Skeletal muscle tissue (tissue), 4 donors: ENCODE measurements around the gene MT2A. TPM values are rescaled to one million over a fixed set of nuclear protein-coding genes. Genes with fewer than 3 reads are reported as not detected.

Experiments
- H3K27ac ChIP-seq: one replicate; pipeline ENCODE4 v1.7.0; 2013; ENCODE audit warnings: mild to moderate bottlenecking, low read depth, low read length, inconsistent platforms
- H3K27me3 ChIP-seq, 3 donors: one replicate each; pipeline ENCODE4 v1.7.0; 2013; ENCODE audit warnings: low read length in 3 of 3; ENCODE audit not compliant: control insufficient read depth in 3 of 3, insufficient read depth in 3 of 3
- H3K36me3 ChIP-seq, 3 donors: one replicate each; pipeline ENCODE4 v1.7.0; 2013; ENCODE audit warnings: low read length in 3 of 3; ENCODE audit not compliant: control insufficient read depth in 3 of 3, insufficient read depth in 3 of 3
- H3K4me1 ChIP-seq, 3 donors: one replicate each; pipeline ENCODE4 v1.7.0; 2013; ENCODE audit warnings: low read length in 3 of 3, mild to moderate bottlenecking in 3 of 3; ENCODE audit not compliant: control insufficient read depth in 3 of 3, insufficient read depth in 3 of 3
- H3K4me3 ChIP-seq, 3 donors: one replicate each; pipeline ENCODE4 v1.7.0; 2013; ENCODE audit warnings: low read length in 3 of 3
- H3K9ac ChIP-seq, 3 donors: one replicate each; pipeline ENCODE4 v1.7.0; 2013; ENCODE audit warnings: low read length in 3 of 3, mild to moderate bottlenecking in 3 of 3, moderate library complexity in 2 of 3, low read depth in 1 of 3
- H3K9me3 ChIP-seq, 3 donors: one replicate each; pipeline ENCODE4 v1.7.0; 2013; ENCODE audit warnings: low read length in 3 of 3; ENCODE audit not compliant: control insufficient read depth in 3 of 3
- total RNA-seq: library from RNA; depleted of rRNA; stranded (reverse); fragments of >200 nt; gene quantifications from one replicate; pipeline ENCODE4 v1.2.3, GENCODE V29; 2014
- donor health status: Osteomylitis.

Gene MT2A
- total RNA-seq, 1 donor from 2014 or later = 2.1 TPM

DNA sequence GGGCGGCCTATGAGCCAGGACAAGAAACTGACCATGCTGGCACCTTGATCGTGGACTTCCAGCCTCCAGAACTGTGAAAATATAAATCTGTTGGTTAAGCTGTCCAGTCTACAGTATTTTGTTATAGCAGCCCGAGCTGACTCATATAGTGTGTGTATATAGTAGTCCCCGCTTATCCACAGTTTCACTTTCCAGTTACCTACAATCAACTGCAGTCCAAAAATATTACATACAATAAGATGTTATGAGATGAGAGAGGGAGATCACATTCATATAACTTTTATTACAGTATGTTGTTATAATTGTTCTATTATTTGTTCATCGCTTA is 14.1 kb upstream of the MT2A start:
- H3K36me3 ChIP-seq = no peaks in the 10 kb centered on the region
- peaks cover 4 to 12% (median 10%) of the 10 kb centered on the region in 3 donors for H3K4me1 ChIP-seq
- no peak overlapping the region for H3K27ac ChIP-seq
- H3K9me3 ChIP-seq = no peaks in the 10 kb centered on the region
- peaks cover 11 to 13% (median 13%) of the 10 kb centered on the region in 3 donors for H3K27me3 ChIP-seq
- H3K4me3 ChIP-seq = no peak overlapping the region
- H3K9ac ChIP-seq = no peak overlapping the region

DNA sequence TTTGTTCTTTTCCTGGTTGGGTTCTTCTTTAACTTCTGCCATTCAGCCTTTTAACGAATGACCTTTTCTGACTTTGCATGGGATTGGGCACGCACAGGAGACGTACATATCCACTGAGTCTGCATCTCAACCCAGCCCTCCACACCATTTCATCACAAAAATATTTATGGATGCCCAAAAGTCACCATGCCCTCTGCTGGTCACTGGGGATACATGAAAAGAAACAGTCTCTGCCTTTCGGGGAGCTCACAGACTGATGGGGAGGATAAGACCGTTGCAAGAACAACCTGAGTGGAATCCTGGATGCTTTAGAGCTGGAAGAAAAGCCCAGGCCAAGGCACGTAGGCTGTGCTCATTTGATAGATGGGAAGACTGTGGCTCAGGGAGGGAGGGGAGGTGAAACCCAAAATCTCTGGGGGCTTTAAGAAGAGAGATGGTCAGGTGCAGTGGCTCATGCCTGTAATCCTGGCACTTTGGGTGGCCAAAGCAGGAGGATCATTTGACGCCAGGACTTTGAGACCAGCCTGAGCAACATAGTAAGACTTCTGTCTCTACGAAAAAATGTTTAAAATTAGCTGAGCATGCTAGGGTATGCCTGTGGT is 7.9 kb upstream of the MT2A start:
- H3K27me3 ChIP-seq = no peaks in the 10 kb centered on the region
- H3K4me3 ChIP-seq = no peak overlapping the region
- H3K27ac ChIP-seq = no peak overlapping the region
- H3K4me1 ChIP-seq = peaks cover 5 to 19% (median 18%) of the 10 kb centered on the region in 3 donors
- H3K9me3 ChIP-seq = no peaks in the 10 kb centered on the region
- no peak overlapping the region for H3K9ac ChIP-seq
- no peaks in the 10 kb centered on the region for H3K36me3 ChIP-seq

- no peak overlapping the region for H3K9ac ChIP-seq
- no peak overlapping the region for H3K27ac ChIP-seq
Observed at GRCh38 chr16:56601325-56601724, 7.1 kb upstream of the MT2A start.

DNA sequence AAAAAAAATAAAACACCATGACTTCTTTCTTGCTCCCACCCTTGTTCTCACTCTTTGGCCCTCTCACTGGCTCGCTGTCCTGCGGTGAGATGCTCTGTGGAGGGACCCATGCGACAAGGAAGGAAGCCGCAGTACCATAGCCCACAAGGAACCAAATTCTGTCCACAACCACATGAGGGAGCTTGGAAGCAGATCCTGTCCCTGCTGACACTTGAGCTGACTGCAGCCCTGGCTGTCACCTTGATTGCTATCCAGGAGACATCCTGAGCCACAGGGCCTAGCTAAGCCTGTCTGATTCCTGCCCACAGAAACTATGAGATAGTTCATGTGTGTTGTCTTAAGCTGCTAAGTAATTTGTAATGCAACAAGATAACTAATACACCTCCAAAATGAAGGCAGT is 4.8 kb upstream of the MT2A start:
- Histone ChIP-seq H3K9me3 (no peaks in the 10 kb centered on the region), H3K27ac (peak overlapping the region; percentile 39), H3K4me3 (no peak overlapping the region), H3K27me3 (no peaks in the 10 kb centered on the region), H3K36me3 (no peaks in the 10 kb centered on the region), H3K9ac (peak overlapping the region; percentile 23 to 67 (median 43)), H3K4me1 (peaks cover 33 to 50% (median 46%) of the 10 kb centered on the region in 3 donors)

More at GRCh38 chr16:56601325-56601724, 7.1 kb upstream of the MT2A start:
- no peaks in the 10 kb centered on the region for H3K36me3 ChIP-seq
- no peaks in the 10 kb centered on the region for H3K9me3 ChIP-seq
- H3K27me3 ChIP-seq = no peaks in the 10 kb centered on the region
- H3K4me1 ChIP-seq = peaks cover 13 to 27% (median 26%) of the 10 kb centered on the region in 3 donors
- no peak overlapping the region for H3K4me3 ChIP-seq

DNA sequence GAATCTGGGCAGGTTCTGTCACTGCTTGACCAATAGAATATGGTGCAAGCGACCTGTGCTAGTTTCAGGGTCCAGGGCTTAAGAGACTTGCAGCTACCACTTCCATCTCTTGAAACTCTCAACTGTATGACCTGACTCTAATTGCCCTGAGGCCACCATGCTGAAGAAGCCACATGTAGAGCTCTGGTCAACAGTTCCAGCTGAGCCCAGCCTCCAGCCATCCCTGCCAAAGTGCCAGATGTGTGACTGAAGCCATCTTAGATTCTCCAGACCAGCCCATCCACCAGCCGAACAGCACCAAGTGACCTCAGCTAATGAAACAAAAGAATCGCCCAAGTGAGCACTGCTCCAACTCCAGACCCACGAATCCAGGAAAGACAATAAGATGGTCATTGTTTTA is 3.4 kb upstream of the MT2A start:
- H3K9ac ChIP-seq = no peak overlapping the region
- H3K27me3 ChIP-seq = no peaks in the 10 kb centered on the region
- H3K36me3 ChIP-seq = no peaks in the 10 kb centered on the region
- no peaks in the 10 kb centered on the region for H3K9me3 ChIP-seq
- peaks cover 47 to 62% (median 59%) of the 10 kb centered on the region in 3 donors for H3K4me1 ChIP-seq
- H3K4me3 ChIP-seq = no peak overlapping the region
- no peak overlapping the region for H3K27ac ChIP-seq

- Histone ChIP-seq H3K27me3 (no peaks in the 10 kb centered on the region), H3K27ac (peak overlapping the region; percentile 98), H3K9me3 (no peaks in the 10 kb centered on the region), H3K36me3 (no peaks in the 10 kb centered on the region), H3K4me1 (peaks cover 52 to 67% (median 64%) of the 10 kb centered on the region in 3 donors), H3K9ac (peak overlapping the region; percentile 13 to 93 (median 70)), H3K4me3 (no peak overlapping the region)
Observed at GRCh38 chr16:56605475-56605874, 2.9 kb upstream of the MT2A start.

- Histone ChIP-seq H3K4me3 (peak overlapping the region in 2 of 3 donors; percentile 19 to 22), H3K9ac (peak overlapping the region; percentile 70 to 93 (median 81)), H3K27me3 (no peaks in the 10 kb centered on the region), H3K27ac (peak overlapping the region; percentile 98), H3K36me3 (no peaks in the 10 kb centered on the region), H3K9me3 (no peaks in the 10 kb centered on the region), H3K4me1 (peaks cover 58 to 73% (median 70%) of the 10 kb centered on the region in 3 donors)
Observed at GRCh38 chr16:56606071-56606475, 2.3 kb upstream of the MT2A start.

DNA sequence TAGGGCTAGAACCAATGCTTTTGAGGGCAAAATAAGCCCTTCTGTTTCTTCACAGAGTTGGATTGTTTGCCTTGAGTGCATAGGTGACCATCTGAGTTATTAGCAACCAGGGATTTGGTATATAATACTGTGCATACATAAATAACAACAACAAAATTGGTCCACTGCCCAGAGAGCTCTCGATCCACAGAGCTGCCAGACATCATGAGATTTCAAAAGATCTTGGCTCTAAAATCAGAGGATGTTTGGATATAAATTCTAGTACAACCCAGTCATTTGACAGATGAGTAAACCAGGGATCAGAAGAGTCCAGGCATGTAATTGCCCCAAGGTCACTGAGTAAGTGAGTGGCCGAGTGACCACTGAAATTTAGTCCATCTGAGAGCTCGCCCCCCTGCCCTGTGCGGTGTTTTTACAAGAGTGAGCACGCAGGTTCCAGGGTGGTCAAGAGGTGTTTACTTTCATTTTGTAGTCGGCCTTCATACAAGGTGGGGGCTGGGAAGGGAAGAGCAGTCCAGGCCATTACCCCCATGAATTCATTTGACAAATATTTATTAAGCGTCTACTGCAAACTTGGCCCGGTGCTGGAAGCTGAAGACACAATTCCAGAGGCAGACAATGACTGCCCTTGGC is 1.8 kb upstream of the MT2A start:
- Histone ChIP-seq H3K4me1 (peaks cover 63 to 78% (median 75%) of the 10 kb centered on the region in 3 donors), H3K9ac (peak overlapping the region; percentile 70 to 93 (median 81))

DNA sequence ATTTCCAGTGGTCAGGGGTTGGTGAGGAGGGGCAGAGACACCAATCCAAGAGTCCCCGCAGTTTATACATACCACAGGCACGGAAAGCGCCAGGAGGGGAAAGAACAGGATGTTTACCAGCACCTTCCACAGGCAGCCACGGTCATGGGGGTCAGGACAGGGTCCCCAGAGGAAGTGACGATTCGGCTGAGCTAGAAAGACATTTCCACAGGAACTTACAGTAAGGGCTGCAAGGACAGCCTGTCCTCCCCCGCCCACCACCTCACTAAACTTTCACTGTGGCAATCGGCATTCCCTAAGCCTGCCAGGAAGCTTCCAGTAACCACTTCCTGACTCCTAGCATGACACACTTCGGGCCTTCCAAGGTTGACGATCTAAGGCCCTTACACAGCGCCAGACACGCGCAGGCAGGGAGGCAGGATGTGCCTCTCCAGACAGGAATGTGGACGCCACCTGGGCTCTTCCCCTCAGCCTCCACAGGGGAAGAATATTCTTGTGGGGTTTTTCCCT is 1.2 kb upstream of the MT2A start:
- peaks cover 68 to 81% (median 79%) of the 10 kb centered on the region in 3 donors for H3K4me1 ChIP-seq

More for the DNA sequence above, 1.8 kb upstream of the MT2A start:
- no peaks in the 10 kb centered on the region for H3K36me3 ChIP-seq
- H3K4me3 ChIP-seq = peak overlapping the region; percentile 48 to 81 (median 63)
- no peaks in the 10 kb centered on the region for H3K27me3 ChIP-seq
- no peaks in the 10 kb centered on the region for H3K9me3 ChIP-seq
- peak overlapping the region; percentile 98 for H3K27ac ChIP-seq

DNA sequence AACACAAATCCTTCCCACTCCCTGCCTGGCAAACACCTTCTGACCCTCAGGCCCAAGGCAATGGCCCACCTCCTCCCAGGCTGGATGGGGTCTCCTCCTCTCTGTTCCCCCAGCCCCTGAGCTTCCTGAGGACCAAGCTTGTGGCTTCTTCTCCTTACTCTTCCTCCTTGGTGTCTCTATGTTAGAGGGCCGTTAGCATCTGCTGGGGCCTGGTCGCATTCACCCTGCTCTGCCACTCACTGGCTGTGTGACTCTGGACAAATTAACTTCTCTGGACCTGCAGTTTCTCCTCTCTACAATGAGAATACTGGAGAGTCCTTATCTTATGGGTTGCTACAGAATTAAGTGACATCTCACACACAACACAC is 725 bp upstream of the MT2A start:
- Histone ChIP-seq H3K36me3 (no peaks in the 10 kb centered on the region), H3K4me3 (peak overlapping the region; percentile 63 to 81 (median 65)), H3K4me1 (peaks cover 69 to 81% (median 81%) of the 10 kb centered on the region in 3 donors)

More for the DNA sequence above, 1.2 kb upstream of the MT2A start:
- no peaks in the 10 kb centered on the region for H3K36me3 ChIP-seq
- H3K9ac ChIP-seq = peak overlapping the region; percentile 70 to 93 (median 81)
- H3K9me3 ChIP-seq = no peaks in the 10 kb centered on the region
- peak overlapping the region; percentile 63 to 81 (median 65) for H3K4me3 ChIP-seq
- peak overlapping the region; percentile 98 for H3K27ac ChIP-seq
- no peaks in the 10 kb centered on the region for H3K27me3 ChIP-seq

More for the DNA sequence above, 725 bp upstream of the MT2A start:
- peak overlapping the region; percentile 70 to 93 (median 81) for H3K9ac ChIP-seq
- peak overlapping the region; percentile 98 for H3K27ac ChIP-seq
- no peaks in the 10 kb centered on the region for H3K9me3 ChIP-seq
- no peaks in the 10 kb centered on the region for H3K27me3 ChIP-seq
